Subcutaneous adipose tissue (tissue), 4 donors: Measurements from ENCODE around the gene STAT6. TPM values are rescaled to one million over a fixed set of nuclear protein-coding genes. Genes with fewer than 3 reads are reported as not detected.

ENCODE experiments used
- total RNA-seq, 4 donors: library from RNA; depleted of rRNA; stranded (reverse); fragments of >200 nt; gene quantifications; one replicate each; pipeline ENCODE4 v1.1.0, GENCODE V29; 2016
- TF ChIP-seq, protein P1 (sequence below): fragments of 450-650 bp; IDR thresholded peaks from one replicate; pipeline ENCODE4 v1.5.1; 2016; ENCODE audit warnings: low read depth, mild to moderate bottlenecking, control low read depth, antibody characterized with exemption, moderate library complexity

The STAT6 gene
- total RNA-seq, 4 donors from 2014 or later: 87.2 to 154 (median 131) TPM

DNA sequence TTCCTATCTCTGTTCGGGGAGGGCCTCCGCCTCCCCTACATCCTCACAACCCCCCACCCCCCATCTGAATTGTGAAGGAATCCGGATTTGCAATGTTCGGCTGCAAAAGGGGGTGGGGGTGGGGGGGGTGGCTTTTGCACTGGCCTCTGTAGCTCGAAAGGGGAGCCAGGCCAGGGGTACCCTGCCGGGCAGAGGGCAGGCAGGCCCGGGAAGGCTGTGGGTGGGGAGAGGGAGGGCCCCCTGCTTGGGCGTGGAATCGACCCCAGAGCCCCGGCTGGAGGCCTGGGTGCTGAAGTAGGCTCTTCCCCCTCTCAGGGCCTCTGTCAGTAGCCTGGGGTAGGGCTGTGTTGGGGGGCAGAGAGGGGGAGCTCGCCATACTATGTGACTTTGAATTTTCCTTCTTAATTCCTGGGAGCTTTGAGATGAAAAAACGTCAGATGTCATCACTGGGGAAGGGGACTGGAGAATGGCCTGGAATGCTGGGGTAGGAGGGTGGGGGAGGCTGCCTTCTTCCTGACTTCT, 18.2 kb upstream of the STAT6 start:
- TF ChIP-seq, protein P1, sequence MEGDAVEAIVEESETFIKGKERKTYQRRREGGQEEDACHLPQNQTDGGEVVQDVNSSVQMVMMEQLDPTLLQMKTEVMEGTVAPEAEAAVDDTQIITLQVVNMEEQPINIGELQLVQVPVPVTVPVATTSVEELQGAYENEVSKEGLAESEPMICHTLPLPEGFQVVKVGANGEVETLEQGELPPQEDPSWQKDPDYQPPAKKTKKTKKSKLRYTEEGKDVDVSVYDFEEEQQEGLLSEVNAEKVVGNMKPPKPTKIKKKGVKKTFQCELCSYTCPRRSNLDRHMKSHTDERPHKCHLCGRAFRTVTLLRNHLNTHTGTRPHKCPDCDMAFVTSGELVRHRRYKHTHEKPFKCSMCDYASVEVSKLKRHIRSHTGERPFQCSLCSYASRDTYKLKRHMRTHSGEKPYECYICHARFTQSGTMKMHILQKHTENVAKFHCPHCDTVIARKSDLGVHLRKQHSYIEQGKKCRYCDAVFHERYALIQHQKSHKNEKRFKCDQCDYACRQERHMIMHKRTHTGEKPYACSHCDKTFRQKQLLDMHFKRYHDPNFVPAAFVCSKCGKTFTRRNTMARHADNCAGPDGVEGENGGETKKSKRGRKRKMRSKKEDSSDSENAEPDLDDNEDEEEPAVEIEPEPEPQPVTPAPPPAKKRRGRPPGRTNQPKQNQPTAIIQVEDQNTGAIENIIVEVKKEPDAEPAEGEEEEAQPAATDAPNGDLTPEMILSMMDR: no peak

DNA sequence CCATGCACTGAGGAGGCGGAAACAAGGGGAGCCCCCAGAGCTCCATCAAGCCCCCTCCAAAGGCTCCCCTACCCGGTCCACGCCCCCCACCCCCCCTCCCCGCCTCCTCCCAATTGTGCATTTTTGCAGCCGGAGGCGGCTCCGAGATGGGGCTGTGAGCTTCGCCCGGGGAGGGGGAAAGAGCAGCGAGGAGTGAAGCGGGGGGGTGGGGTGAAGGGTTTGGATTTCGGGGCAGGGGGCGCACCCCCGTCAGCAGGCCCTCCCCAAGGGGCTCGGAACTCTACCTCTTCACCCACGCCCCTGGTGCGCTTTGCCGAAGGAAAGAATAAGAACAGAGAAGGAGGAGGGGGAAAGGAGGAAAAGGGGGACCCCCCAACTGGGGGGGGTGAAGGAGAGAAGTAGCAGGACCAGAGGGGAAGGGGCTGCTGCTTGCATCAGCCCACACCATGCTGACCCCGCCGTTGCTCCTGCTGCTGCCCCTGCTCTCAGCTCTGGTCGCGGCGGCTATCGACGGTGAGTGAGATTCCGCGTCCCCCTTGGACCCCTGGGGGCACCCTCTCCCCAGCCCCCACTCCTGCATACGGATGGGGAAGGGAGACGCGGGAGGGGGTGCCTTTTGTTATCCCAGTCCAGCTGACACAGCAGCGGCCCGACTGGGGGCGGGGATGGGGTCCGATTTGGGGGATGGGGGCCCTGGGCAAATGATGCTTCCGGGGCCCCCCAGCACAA, 17.5 kb upstream of the STAT6 start:
- TF ChIP-seq, protein P1: no peak

DNA sequence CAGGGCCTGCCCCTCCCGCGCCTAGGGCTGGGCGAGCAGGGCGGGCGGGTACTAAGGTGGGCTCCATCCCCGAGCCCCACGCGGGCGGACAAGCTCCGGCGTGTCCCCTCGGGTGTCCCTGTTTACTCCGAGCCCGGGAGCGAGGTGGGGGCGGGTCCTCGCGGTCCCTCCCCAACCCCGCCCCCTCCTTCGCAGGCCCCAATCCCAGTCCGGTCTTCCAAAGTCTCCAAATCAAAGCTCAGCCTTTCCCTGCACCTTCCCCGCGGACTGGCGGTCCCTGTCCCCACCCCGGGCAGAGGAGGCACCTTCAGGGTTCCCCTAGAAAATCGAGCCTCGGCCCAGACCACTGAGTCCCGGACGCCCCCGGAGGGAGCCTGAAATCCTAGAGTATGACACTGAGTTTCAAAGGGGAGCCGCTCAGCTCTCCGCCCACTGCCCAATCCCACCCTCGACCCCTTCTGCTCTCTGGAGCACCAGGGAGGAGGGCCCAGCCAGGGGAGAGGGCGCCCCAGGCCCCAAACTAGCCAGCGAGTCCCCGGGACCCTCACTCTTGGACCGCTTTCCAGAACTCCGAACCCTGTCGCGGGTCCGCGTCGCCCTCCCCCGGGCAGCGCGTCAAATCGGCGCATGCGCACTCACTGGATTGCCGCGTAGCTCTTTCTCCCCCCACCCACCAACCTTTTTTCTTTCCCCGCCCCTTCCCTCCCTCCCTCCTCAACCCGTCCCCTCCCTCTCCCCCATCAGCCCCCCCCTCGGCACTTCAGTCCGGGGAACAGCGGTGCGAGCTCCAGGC, 16.8 kb upstream of the STAT6 start, which contains the start of gene LRP1:
LRP1 (plus strand) TSS at position 758 of the 793 bp plus-strand sequence. CDS start 482 bp downstream, outside the sequence.
- TF ChIP-seq, protein P1: no peak

DNA sequence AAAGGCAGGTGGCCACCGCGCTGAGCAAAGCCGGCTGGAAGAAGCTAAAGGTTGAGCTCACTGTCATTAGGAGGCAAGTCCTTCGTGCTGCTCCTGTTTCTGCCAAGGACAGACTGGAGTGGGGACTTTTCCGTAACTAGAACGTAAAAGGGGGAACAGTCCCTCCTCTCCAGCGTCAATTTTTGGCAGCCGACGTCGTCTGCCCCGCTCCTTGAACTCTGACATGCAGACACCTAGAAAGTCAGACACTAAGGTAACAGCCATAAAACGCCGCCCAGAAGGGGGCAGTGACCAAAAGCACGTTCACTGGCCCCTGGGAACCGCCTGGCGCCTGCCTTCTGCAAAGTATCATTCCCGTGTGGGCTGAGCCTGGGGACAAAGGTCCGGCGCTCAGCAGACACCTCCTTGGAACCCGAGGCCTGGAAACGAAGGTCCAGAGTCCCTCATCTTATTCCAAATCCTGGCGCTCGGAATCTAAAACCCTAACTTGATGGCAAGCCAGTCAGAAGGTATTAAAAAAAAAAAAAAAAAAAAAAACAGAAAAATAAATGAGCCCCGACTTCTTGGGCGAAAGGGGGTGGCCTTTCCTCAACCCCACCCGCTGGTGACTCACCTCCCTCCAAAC, 16.1 kb upstream of the STAT6 start:
- TF ChIP-seq, protein P1: no peak

DNA sequence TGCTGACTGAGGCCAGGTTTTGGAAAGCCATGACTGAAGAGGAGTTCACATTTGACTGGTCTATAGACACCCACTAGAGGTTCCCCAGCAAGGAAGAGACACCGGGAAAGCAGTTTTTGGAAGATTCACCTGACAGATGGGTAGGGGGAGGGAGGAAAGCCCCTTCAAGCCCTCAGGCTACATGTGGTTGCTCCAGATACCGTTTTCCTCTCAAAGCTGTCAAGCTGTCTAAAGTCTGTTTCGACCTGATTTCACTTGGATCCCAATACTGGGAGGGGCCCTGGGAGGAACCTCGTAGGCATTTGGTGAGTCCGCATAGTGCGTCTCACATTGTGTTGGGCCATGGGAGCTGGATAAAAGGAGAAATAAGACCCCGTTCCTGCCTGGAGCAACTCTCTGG, 15.4 kb upstream of the STAT6 start:
- TF ChIP-seq, protein P1: no peak

DNA sequence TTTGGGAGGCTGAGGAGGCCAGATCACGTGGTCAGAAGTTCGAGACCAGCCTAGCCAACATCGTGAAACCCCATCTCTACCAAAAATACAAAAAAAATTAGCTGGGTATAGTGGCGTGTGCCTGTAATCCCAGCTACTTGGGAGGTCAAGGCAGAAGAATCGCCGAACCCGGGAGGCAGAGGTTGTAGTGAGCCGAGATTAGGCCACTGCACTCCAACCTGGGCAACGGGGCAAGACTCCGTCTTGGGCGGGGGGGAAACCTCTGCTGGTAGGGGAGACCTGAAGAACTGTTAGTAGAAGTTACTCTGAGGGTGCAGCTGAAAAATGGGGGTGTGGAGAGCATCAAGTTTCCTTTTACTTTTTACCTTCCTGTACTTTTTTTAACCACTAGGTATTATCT, 14.9 kb upstream of the STAT6 start:
- TF ChIP-seq, protein P1: no peak
